Prostate gland (tissue), 2 donors: Measurements from ENCODE around the gene DYSF. TPM values are rescaled to one million over a fixed set of nuclear protein-coding genes. Genes with fewer than 3 reads are reported as not detected.
A peak's percentile ranks its signal among the peaks of the same experiment; 100 is the strongest.

Experiments used
- DNase-seq: peaks from one replicate; pipeline ENCODE4 v3.0.0-alpha.2; 2019; ENCODE audit warnings: low spot score
- H3K27ac ChIP-seq, 2 donors: fragments of 200-600 bp; sonication (generic); 2 replicates each; pipeline ENCODE4 v1.5.1; 2017 to 2019
- H3K27me3 ChIP-seq: fragments of 200-600 bp; sonication (generic); replicated peaks from 2 replicates; pipeline ENCODE4 v1.5.1; 2019; ENCODE audit not compliant: insufficient read depth
- H3K36me3 ChIP-seq, 2 donors: fragments of 200-600 bp; sonication (generic); 1 replicate in 1 of 2; 2 replicates in 1 of 2; pipeline versions ENCODE4 v1.5.1 to v1.8.1; 2017 to 2019
- H3K4me1 ChIP-seq: fragments of 200-600 bp; sonication (generic); replicated peaks from 2 replicates; pipeline ENCODE4 v1.5.1; 2019
- H3K4me3 ChIP-seq, 2 donors: fragments of 200-600 bp; sonication (generic); 2 replicates each; pipeline ENCODE4 v1.5.1; 2017 to 2019
- H3K9me3 ChIP-seq: fragments of 200-600 bp; sonication (generic); 2 replicates; pipeline ENCODE4 v1.5.1; 2017
- CTCF ChIP-seq, 4 experiments: fragments of 200-600 bp in 2 of 4; fragments of 450-650 bp in 2 of 4; sonication (generic) in 2 of 4; IDR thresholded peaks; 1 replicate in 3 of 4; 2 replicates in 1 of 4; pipeline ENCODE4 v1.5.1; 2016 to 2019; ENCODE audit warnings: antibody characterized with exemption in 4 of 4, mild to moderate bottlenecking in 2 of 4, moderate library complexity in 2 of 4
- POLR2A ChIP-seq: fragments of 450-650 bp; IDR thresholded peaks from one replicate; pipeline ENCODE4 v1.6.1; 2016; ENCODE audit warnings: antibody characterized with exemption, mild to moderate bottlenecking
- POLR2AphosphoS5 ChIP-seq: sonication (generic); formaldehyde crosslinking; IDR thresholded peaks from one replicate; pipeline ENCODE4 v1.6.1; 2017; ENCODE audit warnings: antibody characterized with exemption
- WGBS: methylation state at CpG from one replicate; pipeline ENCODE4 v1.1.5; 2018; 5-methylcytosine and 5-hydroxymethylcytosine counted together
- intact Hi-C: fragments of 100-400 bp; cut with DNase I; formaldehyde crosslinking; loops from one replicate; pipeline ENCODE4 v1.14.2; 2022
- total RNA-seq, 2 donors: library from RNA; depleted of rRNA; stranded (reverse); fragments of >200 nt; gene quantifications; one replicate each; pipeline ENCODE4 v1.1.0, GENCODE V29; 2016

The DYSF gene
- total RNA-seq, 2 donors from 2014 or later: 5.9 to 9.4 TPM

DNA sequence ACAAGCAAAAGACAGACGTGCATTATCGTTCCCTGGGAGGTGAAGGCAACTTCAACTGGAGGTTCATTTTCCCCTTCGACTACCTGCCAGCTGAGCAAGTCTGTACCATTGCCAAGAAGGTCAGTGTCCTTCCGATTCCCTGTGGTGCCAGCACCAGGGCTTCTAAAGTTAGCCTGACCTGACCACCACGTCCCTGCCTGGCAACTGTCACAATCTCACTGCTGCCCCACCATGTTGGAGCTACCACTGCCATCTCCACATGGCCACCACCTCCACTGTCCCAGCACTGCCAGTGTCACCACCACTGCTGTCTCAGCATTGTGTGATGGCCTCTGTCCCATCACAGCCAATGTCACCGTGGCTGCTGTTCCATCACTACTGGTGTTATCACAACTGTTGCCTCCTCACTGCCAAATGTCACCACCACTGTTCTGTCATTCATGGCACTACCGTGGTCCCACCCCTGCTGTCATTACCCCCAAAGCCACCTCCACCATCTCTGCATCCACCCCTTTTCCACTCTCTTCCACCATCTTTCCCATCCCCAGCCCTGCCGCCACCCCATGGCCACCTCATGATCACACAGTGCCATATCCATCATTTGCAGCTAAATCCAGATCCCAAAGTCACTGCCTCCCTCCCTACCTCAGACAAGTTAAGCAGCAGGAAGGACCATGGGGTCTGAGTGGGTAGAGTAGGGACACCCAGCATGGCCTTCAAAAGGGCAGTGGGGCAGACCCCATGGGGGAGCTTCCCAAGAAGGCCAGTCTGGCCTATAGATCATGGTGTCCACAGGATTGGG is 216.5 kb downstream of the DYSF start:
- intact Hi-C loops: no loop called here
- H3K27ac ChIP-seq: no peak overlapping the region
- TF ChIP-seq CTCF (IDR thresholded peaks at IDR 0.05) (no peak), POLR2AphosphoS5 (no peak), POLR2A (no peak)
- H3K4me3 ChIP-seq: no peak overlapping the region
- peak; percentile 3 for DNase-seq
- WGBS: 96% methylated on average over 8 of the region's 8 CpGs
- H3K27me3 ChIP-seq: no peaks in the 10 kb centered on the region
- H3K36me3 ChIP-seq: no peaks in the 10 kb centered on the region
- H3K9me3 ChIP-seq: no peaks in the 10 kb centered on the region
- no peaks in the 10 kb centered on the region for H3K4me1 ChIP-seq

DNA sequence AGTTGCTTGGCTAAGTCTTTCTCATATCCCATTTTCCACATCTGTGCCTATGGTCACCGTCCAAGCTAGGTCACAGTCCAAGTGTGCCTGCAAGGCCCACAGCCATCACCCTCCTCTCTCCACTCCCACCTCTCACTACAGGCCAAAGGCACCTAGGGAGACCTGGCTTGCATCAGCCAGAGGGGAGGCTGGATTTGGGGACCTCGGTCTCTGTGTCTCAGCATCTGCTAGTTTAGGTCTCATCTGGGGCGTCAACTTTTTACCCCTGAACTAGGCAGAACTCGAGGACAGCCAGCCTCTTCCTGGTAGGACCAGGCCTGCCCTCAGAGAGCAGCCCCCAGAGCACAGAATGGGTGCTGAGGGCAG is 217.1 kb downstream of the DYSF start:
- no peaks in the 10 kb centered on the region for H3K9me3 ChIP-seq
- no peak for TF ChIP-seq POLR2AphosphoS5
- no peak for TF ChIP-seq CTCF (IDR thresholded peaks at IDR 0.05)
- TF ChIP-seq POLR2A: no peak

GRCh38 chr2:71671203-71671854 is 218.0 kb downstream of the DYSF start:
- no peaks in the 10 kb centered on the region for H3K27me3 ChIP-seq
- DNase-seq: peak; percentile 2
- no peaks in the 10 kb centered on the region for H3K36me3 ChIP-seq
- no peak overlapping the region for H3K4me3 ChIP-seq
- H3K27ac ChIP-seq: no peak overlapping the region
- intact Hi-C loops: no loop called here
- no peaks in the 10 kb centered on the region for H3K9me3 ChIP-seq
- TF ChIP-seq CTCF (IDR thresholded peaks at IDR 0.05) (no peak), POLR2AphosphoS5 (no peak), POLR2A (no peak)
- H3K4me1 ChIP-seq: no peaks in the 10 kb centered on the region
- 82% methylated on average over 6 of the region's 6 CpGs for WGBS

More for the DNA sequence above, 217.1 kb downstream of the DYSF start:
- Histone ChIP-seq H3K36me3 (no peaks in the 10 kb centered on the region), H3K4me1 (no peaks in the 10 kb centered on the region), H3K27ac (no peak overlapping the region), H3K27me3 (no peaks in the 10 kb centered on the region), H3K4me3 (no peak overlapping the region)
- 97% methylated on average over 4 of the region's 4 CpGs for WGBS
- intact Hi-C loops: no loop called here
- DNase-seq: no peak

DNA sequence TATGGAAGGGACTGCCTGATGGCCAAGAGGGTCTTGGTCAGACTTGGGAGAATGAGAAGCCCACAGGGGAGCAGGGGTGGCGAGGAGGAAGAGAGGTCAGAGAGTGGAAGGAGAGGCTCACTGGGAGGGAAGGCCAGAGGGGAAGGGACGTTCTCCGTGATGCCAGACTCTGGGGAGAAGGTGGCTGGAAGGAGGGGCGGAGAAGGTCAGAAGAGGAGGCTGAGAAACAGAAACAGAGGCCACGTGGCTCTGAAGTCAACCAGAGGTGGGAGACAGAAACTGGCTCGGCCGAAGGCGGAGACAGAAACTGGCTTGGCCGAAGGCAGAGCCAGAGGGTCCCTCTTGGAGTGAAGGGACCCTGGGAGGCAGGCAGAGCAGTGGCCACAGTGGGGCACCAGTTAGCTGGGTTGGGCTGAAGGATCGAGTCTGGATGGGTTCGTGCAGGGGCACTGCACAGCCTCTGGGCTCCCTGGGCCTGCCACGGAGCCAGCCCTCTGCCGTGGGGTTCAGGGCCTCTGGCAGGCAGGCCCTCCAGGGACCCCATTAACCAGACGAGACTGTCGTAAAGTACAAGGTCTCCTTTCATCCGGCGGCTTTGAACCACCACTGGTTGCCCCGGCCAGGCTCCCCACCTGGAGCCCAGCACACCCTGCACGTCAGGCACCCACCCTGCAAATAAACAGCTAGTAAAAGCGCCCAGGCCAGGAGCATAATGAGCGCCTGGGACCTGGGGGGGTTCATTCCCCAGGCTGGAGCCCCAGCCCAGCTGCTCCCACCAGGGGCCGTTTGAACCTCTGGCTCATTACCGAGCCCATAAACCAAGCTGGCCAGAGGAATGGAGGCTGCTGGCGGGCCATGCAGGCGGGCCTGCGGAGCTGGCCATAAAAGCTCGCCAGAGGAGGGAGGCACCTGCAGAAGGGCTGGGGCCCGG is 218.8 kb downstream of the DYSF start:
- H3K4me3 ChIP-seq: no peak overlapping the region
- peak; percentile 2 for DNase-seq
- WGBS: 64% methylated on average over 27 of the region's 28 CpGs
- H3K27me3 ChIP-seq: no peaks in the 10 kb centered on the region
- no peaks in the 10 kb centered on the region for H3K4me1 ChIP-seq
- no peak overlapping the region for H3K27ac ChIP-seq
- no peaks in the 10 kb centered on the region for H3K9me3 ChIP-seq
- no peaks in the 10 kb centered on the region for H3K36me3 ChIP-seq
- intact Hi-C loops: no loop called here
- TF ChIP-seq POLR2AphosphoS5 (no peak), CTCF (IDR thresholded peaks at IDR 0.05) (no peak), POLR2A (no peak)
